ENCODE measurements around the gene SLBP. TPM values are rescaled to one million over a fixed set of nuclear protein-coding genes. Genes with fewer than 3 reads are reported as not detected.
"Not testable (repeated sequence)": the region's sequence is repeated elsewhere in the genome, so short reads cannot be mapped to it uniquely, and the experiment has no call there.

Gene SLBP
- polyA plus RNA-seq, 4 donors: 60.9 to 106 (median 87.9) TPM

GRCh38 chr4:1714303-1715001 lies 2.3 kb upstream of the SLBP start:
- DNase-seq (ENCODE audit: low read depth in 4 of 4, low spot score in 3 of 4): no peak

DNA sequence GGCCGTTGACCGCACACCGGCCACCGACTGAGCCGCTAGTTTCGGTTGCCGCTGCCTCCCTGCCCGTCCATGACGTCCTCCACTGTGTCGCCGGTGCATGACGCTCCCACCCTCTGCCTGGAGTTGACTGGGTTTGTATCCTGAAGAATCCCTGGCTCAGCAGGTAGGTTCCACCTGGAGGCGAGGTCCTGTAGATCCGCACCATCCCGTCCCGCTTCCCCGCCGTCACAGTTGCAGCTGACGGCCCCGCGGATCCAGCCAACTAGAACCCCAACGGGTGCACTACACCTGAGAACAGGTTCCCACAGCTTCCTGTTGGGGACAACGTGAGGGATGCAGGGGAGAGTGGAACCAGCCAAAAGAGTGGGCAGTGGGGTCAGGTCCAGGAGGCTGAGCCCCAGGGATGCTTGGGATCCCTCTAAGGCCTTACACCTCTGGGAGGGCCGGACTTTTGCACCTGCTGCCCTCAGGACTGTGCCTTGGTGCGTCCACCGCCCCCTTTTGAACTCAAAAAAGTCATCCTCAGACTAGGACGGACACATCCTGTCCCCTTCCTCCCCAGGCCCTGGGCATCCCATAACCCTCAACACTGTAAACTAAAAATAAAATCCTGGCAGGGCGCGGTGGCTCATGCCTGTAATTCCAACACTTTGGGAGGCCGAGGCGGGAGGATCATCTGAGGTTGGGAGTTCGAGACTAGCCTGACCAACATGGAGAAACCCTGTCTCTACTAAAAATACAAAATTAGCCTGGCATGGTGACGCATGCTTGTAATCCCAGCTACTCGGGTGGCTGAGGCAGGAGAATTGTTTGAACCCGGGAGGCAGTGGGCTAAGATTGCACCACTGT lies 1.1 kb upstream of the SLBP start:
- no peak for DNase-seq (ENCODE audit: low read depth in 4 of 4, low spot score in 3 of 4)

- no peak for DNase-seq (ENCODE audit: low read depth in 4 of 4, low spot score in 3 of 4)
Observed at GRCh38 chr4:1711571-1712215, 426 bp downstream of the SLBP start.

GRCh38 chr4:1711055-1711570 lies 1.0 kb downstream of the SLBP start:
- no peak for DNase-seq (ENCODE audit: low read depth in 4 of 4, low spot score in 3 of 4)

DNA sequence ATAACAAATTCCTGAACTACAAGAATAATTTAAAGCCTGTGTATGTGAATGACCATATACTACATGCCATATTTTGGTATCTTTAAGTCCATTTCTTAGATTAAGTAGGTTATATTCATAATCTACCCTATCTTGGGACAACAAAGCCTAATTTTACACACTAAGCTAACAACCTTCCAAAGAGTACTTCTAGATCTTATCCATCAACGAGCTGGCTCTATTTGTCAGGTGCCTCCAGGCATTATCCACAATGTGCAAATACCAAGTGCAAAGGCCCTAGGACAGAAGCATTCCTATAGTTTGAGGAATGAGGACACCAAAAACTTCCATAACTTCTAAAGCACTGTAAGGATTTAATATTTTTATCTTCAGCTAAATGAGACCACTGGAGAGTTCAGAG lies 3.5 kb downstream of the SLBP start:
- no peak for DNase-seq (ENCODE audit: low read depth in 4 of 4, low spot score in 3 of 4)

DNA sequence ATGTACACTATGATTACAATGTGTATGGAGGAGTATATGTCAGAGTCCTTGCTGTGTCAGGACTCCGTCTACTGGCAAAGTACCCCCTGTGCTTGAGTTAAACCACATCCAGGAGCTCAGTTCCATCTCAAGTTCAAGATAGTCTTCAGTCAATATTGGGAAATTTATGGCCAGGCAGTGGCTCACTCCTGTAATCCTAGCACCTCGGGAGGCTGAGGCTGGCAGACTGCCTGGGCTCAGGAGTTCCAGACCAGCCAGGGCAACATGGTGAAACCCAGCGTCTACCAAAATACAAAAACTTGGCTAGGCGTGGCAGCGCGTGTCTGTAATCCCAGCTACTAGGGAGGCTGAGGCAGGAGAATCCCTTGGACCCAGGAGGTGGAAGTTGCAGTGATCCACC lies 5.8 kb downstream of the SLBP start:
- DNase-seq (ENCODE audit: low read depth in 4 of 4, low spot score in 3 of 4): no peak

DNA sequence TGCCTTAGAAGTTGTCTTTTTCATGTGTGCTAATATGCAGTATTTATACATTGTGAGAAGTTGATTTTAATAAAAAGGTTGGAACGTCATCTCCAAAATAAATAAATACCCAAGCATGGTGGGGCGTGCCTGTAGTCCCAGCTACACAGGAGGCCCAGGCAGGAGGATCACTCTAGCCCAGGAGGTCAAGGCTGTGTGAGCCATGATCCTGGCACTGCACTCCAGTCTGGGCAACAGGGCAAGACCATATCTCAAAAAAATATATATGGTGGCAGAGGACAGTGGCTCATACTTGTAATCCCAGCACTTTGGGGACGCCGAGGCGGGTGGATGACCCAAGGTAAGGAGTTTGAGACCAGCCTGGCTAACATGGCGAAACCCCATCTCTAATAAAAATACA lies 6.4 kb downstream of the SLBP start:
- DNase-seq (ENCODE audit: low read depth in 4 of 4, low spot score in 3 of 4): no peak

DNA sequence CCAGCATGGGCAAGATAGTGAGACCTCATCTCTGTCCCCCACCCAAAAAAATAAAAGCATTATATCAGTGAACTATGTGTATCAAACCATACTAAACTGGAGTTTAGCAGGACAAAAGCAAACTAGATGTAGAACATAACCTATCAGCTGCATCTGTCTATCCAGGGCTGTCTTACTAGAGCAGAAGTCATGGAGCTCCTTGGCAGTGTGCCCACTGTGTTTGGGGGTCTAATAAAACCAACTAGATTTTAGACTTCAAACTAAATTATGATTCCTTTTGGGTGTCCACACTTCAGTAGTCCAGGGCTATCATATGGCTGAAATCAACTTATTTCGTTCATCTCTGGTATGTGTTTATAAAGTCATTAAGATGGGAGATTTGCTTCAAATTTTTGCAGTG lies 8.3 kb downstream of the SLBP start:
- no peak for DNase-seq (ENCODE audit: low read depth in 4 of 4, low spot score in 3 of 4)

DNA sequence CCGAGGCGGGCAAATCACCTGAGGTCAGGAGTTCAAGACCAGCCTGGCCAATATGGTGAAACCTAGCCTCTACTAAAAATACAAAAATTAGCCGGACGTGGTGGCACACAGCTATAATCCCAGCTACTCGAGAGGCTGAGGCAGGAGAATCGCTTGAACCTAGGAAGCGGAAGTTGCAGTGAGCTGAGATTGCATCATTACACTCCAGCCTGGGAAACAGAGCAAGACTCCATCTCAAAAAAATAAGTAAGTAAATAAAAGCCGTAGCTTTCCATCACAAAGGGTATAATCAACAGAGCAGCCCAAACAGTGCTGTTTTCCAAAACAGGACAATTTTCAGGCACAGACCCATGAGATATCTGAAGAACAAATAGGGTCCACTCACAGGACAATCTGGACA lies 10.4 kb downstream of the SLBP start:
- DNase-seq (ENCODE audit: low read depth in 4 of 4, low spot score in 3 of 4): not testable (repeated sequence)

DNA sequence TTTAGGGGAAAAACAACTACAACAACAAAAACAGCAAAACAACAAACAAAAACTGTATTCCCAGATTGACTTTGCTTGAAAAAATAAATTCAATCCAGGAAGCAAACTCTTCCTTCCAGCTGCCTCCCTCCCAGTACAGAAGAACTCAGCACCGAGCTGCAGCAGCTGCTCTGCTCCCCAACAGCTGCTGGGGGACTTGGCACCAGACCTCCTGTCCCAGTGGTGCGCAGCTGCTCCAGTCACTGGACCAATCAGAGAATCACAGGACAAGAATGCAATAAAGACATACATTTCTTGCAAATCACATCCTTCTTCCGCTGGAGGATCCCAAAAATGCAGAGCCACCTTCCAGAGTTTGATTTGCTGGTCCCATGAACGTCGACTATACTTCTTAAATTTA lies 16.2 kb downstream of the SLBP start:
- DNase-seq (ENCODE audit: low read depth in 4 of 4, low spot score in 3 of 4): no peak

GRCh38 chr4:1693131-1693896 lies 18.8 kb downstream of the SLBP start:
- DNase-seq (ENCODE audit: low read depth in 4 of 4, low spot score in 3 of 4): peak in 1 of 4 donors; percentile 51

- DNase-seq (ENCODE audit: low read depth in 4 of 4, low spot score in 3 of 4): no peak
Observed at GRCh38 chr4:1691737-1692373, 20.3 kb downstream of the SLBP start.

GRCh38 chr4:1690698-1691097 lies 21.4 kb downstream of the SLBP start:
- no peak for DNase-seq (ENCODE audit: low read depth in 4 of 4, low spot score in 3 of 4)

DNA sequence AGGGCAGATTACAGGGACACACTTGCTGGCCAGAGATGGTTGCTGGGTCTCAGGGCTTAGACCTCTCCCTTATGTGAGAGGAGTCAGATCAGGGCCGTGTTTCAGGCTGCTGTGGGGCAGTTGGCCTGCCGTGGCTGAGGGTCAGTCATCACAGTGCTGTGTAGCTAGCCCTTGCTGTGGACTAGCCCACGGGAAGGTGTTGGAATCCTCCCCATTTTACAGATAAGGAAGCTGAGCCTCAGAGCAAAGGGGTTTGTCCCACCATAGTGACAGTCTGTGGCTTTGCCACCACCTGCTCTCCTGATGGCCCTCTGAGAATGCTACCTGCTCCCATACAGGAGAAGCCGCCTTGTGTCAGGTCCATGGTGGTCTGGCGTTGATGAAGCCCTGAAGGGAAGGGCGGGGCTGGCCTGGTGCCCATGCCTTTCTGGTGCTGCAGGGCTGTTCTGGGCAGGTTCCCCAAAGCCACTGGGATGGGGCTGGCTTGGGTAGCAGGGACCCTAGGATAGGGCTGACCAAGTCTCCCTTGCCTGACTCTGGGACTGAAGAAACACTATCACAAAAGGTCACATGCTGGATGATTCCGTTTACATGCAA lies 25.6 kb downstream of the SLBP start:
- DNase-seq (ENCODE audit: low read depth in 4 of 4, low spot score in 3 of 4): no peak

GRCh38 chr4:1685235-1686150 lies 26.6 kb downstream of the SLBP start:
- DNase-seq (ENCODE audit: low read depth in 4 of 4, low spot score in 3 of 4): peak in 1 of 4 donors; percentile 51

DNA sequence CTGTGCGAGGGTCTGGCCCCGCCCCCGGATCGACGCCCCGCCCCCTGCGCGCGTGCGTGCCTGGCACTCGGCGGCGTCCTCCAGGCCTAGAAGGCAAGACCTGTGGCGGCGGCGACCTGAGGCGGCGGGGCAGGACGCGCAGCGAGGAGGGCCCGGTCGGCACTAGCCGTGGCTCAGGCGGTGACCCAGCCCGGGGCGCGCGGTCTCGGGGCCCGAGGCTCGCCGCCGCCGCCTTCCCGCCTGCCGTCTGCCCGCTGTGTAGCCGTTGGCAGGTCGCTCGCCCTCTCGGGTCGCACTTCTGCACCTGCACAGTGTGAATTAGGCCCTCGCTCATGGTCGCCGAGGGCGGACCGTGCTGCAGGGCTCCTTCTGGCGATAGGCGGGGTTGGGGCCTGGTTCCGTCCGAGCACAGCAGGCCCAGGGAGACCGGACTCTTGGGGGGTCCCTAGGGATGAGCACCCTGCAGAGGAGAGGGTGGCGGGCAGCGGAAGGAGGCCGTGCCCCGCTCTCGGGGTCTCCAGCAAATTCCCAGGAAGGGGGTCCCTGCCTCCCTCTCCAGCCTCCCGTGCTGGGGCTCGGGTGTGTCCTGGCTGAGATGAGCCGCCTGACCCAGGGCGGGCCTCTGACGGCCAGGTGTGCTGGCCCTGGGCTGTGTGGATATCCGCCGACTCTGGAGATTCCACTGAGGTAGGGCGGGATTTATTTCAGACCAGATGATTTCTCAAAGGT lies 27.4 kb downstream of the SLBP start:
- DNase-seq (ENCODE audit: low read depth in 4 of 4, low spot score in 3 of 4): no peak

DNA sequence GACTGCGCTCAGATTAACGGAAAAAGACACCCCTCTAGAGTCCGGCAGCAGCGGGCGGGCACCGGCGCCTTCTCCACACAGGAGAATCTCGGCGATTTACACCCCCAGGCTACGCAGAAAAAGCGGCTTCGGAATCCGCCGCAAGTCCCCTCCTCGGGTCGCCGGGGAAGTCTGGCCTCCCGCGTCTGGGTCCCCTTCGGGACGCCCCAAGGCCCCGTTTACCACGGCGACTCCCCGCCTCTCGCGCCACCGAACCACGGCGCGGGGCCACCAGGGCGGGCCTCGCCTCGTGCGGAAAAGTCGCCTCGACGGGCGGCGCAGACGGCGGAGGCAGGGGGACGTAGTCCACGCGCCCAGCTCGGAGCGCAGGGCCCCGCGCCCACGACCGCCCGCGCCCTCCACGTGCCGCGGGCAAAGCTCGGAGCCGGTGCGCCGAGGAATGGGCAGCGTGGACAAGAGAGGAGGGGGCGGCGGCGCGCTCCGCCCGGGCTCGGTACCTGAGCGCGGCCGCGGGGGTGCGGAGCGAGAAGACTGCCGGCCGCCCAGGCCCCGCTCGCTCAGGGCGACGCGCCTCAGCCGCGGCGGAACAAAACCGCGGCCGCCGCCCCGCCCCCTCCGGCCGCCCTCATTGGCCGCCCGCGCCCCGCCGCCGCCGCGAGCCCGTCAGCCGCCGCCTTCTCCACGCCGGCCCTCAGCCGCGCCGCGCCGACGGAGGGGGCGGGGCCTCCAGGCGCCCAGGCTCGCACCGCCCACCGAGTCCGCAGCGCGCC lies 28.2 kb downstream of the SLBP start, which contains the start of gene FAM53A:
Gene FAM53A, minus strand, starts transcription at position 578 of the 770 bp plus-strand sequence. CDS start 15,572 bp downstream, outside the sequence.
- peak in 3 of 4 donors; percentile 70 to 78 (median 71) for DNase-seq (ENCODE audit: low read depth in 4 of 4, low spot score in 3 of 4)

All from left renal pelvis (tissue), 4 donors.